GM19455 (cell line): ENCODE data around the gene CCDC54.
"Not testable (repeated sequence)": the region's sequence is repeated elsewhere in the genome, so short reads cannot be mapped to it uniquely, and the experiment has no call there.

Source experiments
- ATAC-seq: cut with Tn5 transposase; IDR thresholded peaks from one replicate; pipeline ENCODE4 v1.9.1; 2021; ENCODE audit not compliant: unreplicated experiment

CCDC54 gene

GRCh38 chr3:107377151-107377550 lies at the start of gene CCDC54:
Gene CCDC54, plus strand, starts transcription at chr3:107377439. Its CDS starts 149 bp downstream, at chr3:107377588.
- ATAC-seq = no peak

- ATAC-seq = no peak
These were observed 49.2 kb upstream of the CCDC54 start for GRCh38 chr3:107328069-107328468.

GRCh38 chr3:107329088-107329487 lies 48.2 kb upstream of the CCDC54 start:
- no peak for ATAC-seq

- not testable (repeated sequence) for ATAC-seq
These were observed 37.5 kb upstream of the CCDC54 start for GRCh38 chr3:107339690-107340089.

GRCh38 chr3:107344722-107345121 lies 32.5 kb upstream of the CCDC54 start:
- ATAC-seq = no peak

- ATAC-seq = no peak
These were observed 31.3 kb upstream of the CCDC54 start for GRCh38 chr3:107345822-107346405.

GRCh38 chr3:107346564-107346963 lies 30.7 kb upstream of the CCDC54 start:
- ATAC-seq = no peak

- ATAC-seq = no peak
These were observed 29.5 kb upstream of the CCDC54 start for GRCh38 chr3:107347751-107348150.

- ATAC-seq = no peak
These were observed 20.5 kb upstream of the CCDC54 start for GRCh38 chr3:107356706-107357105.

GRCh38 chr3:107361633-107362032 lies 15.6 kb upstream of the CCDC54 start:
- ATAC-seq = no peak

GRCh38 chr3:107365051-107365450 lies 12.2 kb upstream of the CCDC54 start:
- ATAC-seq = no peak

- no peak for ATAC-seq
These were observed 10.5 kb upstream of the CCDC54 start for GRCh38 chr3:107366766-107367165.

GRCh38 chr3:107367353-107367752 lies 9.9 kb upstream of the CCDC54 start:
- ATAC-seq = no peak

- ATAC-seq = no peak
These were observed 8.4 kb upstream of the CCDC54 start for GRCh38 chr3:107368654-107369398.

GRCh38 chr3:107369791-107370190 lies 7.4 kb upstream of the CCDC54 start:
- no peak for ATAC-seq

GRCh38 chr3:107370907-107371306 lies 6.3 kb upstream of the CCDC54 start:
- no peak for ATAC-seq

GRCh38 chr3:107372506-107372905 lies 4.7 kb upstream of the CCDC54 start:
- no peak for ATAC-seq

GRCh38 chr3:107373896-107374295 lies 3.3 kb upstream of the CCDC54 start:
- no peak for ATAC-seq

- no peak for ATAC-seq
These were observed 1.6 kb upstream of the CCDC54 start for GRCh38 chr3:107375682-107376081.

- ATAC-seq = no peak
These were observed 5.4 kb downstream of the CCDC54 start for GRCh38 chr3:107382631-107383030.

- no peak for ATAC-seq
These were observed 7.2 kb downstream of the CCDC54 start for GRCh38 chr3:107384428-107384827.

- no peak for ATAC-seq
These were observed 7.7 kb downstream of the CCDC54 start for GRCh38 chr3:107384907-107385306.

- ATAC-seq = no peak
These were observed 10.3 kb downstream of the CCDC54 start for GRCh38 chr3:107387555-107387954.
